Measurements from ENCODE around the gene MB21D2. TPM values are rescaled to one million over a fixed set of nuclear protein-coding genes. Genes with fewer than 3 reads are reported as not detected.

Gene MB21D2
- total RNA-seq, 1 experiment from 2014 or later, result 19.7 TPM

- ChIA-PET CTCF (no interaction called here), POLR2A (no interaction called here)
- DNase-seq (ENCODE audit: low spot score) (no peak), ATAC-seq (no peak)
- no peaks in the 10 kb centered on the region for H3K27me3 Mint-ChIP-seq (ENCODE audit: low read depth)
- H3K9me3 Mint-ChIP-seq, result no peaks in the 10 kb centered on the region
- no peak overlapping the region for H3K27ac Mint-ChIP-seq
- H3K4me1 Mint-ChIP-seq, result peaks cover 78% of the 10 kb centered on the region
- TF ChIP-seq ERG (CRISPR knock-in tag; IDR thresholded peaks at IDR 0.05) (no peak), ATF6 (CRISPR knock-in tag; IDR thresholded peaks at IDR 0.05) (no peak), ZNF425 (CRISPR knock-in tag; conservative IDR thresholded peaks at IDR 0.05) (no peak), ZNF138 (CRISPR knock-in tag; conservative IDR thresholded peaks at IDR 0.05) (no peak), E2F5 (CRISPR knock-in tag; IDR thresholded peaks at IDR 0.05) (no peak), TEAD4 (CRISPR knock-in tag; IDR thresholded peaks at IDR 0.05) (no peak), ZNF671 (CRISPR knock-in tag; IDR thresholded peaks at IDR 0.05) (no peak), ZNF281 (CRISPR knock-in tag; IDR thresholded peaks at IDR 0.05) (no peak), NR3C1 (CRISPR knock-in tag; conservative IDR thresholded peaks at IDR 0.05; ENCODE audit: low read depth) (no peak), FOXP1 (CRISPR knock-in tag; IDR thresholded peaks at IDR 0.05; ENCODE audit: borderline replicate concordance) (no peak), JAZF1 (CRISPR knock-in tag; IDR thresholded peaks at IDR 0.05) (no peak), EMX1 (CRISPR knock-in tag; IDR thresholded peaks at IDR 0.05) (no peak), CBFB (CRISPR knock-in tag; IDR thresholded peaks at IDR 0.05; ENCODE audit: low read depth) (no peak), ZNF532 (CRISPR knock-in tag; IDR thresholded peaks at IDR 0.05; ENCODE audit: borderline replicate concordance) (no peak), ZSCAN18 (CRISPR knock-in tag; IDR thresholded peaks at IDR 0.05) (no peak), TEAD1 (CRISPR knock-in tag; IDR thresholded peaks at IDR 0.05) (no peak)
- no peaks in the 10 kb centered on the region; the same call in 1 of the 2 replicates for H3K36me3 Mint-ChIP-seq
- no peak overlapping the region for H3K4me3 Mint-ChIP-seq
Measured at GRCh38 chr3:192883512-192883911, 34.1 kb downstream of the MB21D2 start.

Measured in WTC11 (cell line).